Thoracic aorta (tissue), 2 donors: ENCODE measurements around the gene DUS3L. TPM values are rescaled to one million over a fixed set of nuclear protein-coding genes. Genes with fewer than 3 reads are reported as not detected.

Experiments used
- ATAC-seq: fragments of 150-250 bp; one replicate; pipeline ENCODE4 v1.8.0; 2017; ENCODE audit warnings: low read depth; ENCODE audit not compliant: insufficient number of reproducible peaks, low FRiP score
- DNase-seq: peaks from one replicate; pipeline ENCODE4 v3.0.0-alpha.2; 2020; ENCODE audit warnings: low spot score
- H3K27ac ChIP-seq, 2 donors: fragments of 200-600 bp; sonication (generic); 1 replicate in 1 of 2; 2 replicates in 1 of 2; pipeline ENCODE4 v1.5.1; 2016; ENCODE audit warnings: mild to moderate bottlenecking in 2 of 2, moderate library complexity in 2 of 2
- H3K27me3 ChIP-seq: fragments of 200-600 bp; sonication (generic); replicated peaks from 2 replicates; pipeline ENCODE4 v1.6.0; 2016; ENCODE audit warnings: mild to moderate bottlenecking; ENCODE audit not compliant: insufficient read depth
- H3K36me3 ChIP-seq: fragments of 200-600 bp; sonication (generic); one replicate; pipeline ENCODE4 v1.5.1; 2016
- H3K4me1 ChIP-seq, 2 donors: fragments of 200-600 bp; sonication (generic); 1 replicate in 1 of 2; 2 replicates in 1 of 2; pipeline versions ENCODE4 v1.5.1 to v1.6.0; 2016; ENCODE audit warnings: low read depth in 2 of 2, mild to moderate bottlenecking in 1 of 2; ENCODE audit not compliant: control insufficient read depth in 1 of 2
- H3K4me3 ChIP-seq: fragments of 200-600 bp; sonication (generic); 2 replicates; pipeline ENCODE4 v1.5.1; 2016; ENCODE audit warnings: mild to moderate bottlenecking
- H3K9me3 ChIP-seq: fragments of 200-600 bp; sonication (generic); 2 replicates; pipeline ENCODE4 v1.5.1; 2016
- total RNA-seq, 2 donors: library from RNA; depleted of rRNA; stranded (reverse); fragments of >200 nt; gene quantifications; one replicate each; pipeline versions ENCODE4 v1.1.0 to v1.2.3, GENCODE V29; 2016
- TF ChIP-seq, protein P1 (sequence below): fragments of 200-600 bp; sonication (generic); IDR thresholded peaks from one replicate; pipeline ENCODE4 v1.5.1; 2019; ENCODE audit warnings: antibody characterized with exemption

Gene DUS3L
- total RNA-seq, 2 donors from 2014 or later: 16.2 to 33.9 TPM

GRCh38 chr19:5806133-5806489 lies 15.1 kb upstream of the DUS3L start:
- Histone ChIP-seq H3K4me3 (no peak overlapping the region), H3K36me3 (no peaks in the 10 kb centered on the region), H3K27me3 (peaks cover 16% of the 10 kb centered on the region), H3K27ac (no peak overlapping the region), H3K9me3 (no peaks in the 10 kb centered on the region), H3K4me1 (peaks cover 4 to 7% of the 10 kb centered on the region in 2 donors)
- DNase-seq: no peak
- TF ChIP-seq, protein P1, sequence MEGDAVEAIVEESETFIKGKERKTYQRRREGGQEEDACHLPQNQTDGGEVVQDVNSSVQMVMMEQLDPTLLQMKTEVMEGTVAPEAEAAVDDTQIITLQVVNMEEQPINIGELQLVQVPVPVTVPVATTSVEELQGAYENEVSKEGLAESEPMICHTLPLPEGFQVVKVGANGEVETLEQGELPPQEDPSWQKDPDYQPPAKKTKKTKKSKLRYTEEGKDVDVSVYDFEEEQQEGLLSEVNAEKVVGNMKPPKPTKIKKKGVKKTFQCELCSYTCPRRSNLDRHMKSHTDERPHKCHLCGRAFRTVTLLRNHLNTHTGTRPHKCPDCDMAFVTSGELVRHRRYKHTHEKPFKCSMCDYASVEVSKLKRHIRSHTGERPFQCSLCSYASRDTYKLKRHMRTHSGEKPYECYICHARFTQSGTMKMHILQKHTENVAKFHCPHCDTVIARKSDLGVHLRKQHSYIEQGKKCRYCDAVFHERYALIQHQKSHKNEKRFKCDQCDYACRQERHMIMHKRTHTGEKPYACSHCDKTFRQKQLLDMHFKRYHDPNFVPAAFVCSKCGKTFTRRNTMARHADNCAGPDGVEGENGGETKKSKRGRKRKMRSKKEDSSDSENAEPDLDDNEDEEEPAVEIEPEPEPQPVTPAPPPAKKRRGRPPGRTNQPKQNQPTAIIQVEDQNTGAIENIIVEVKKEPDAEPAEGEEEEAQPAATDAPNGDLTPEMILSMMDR: no peak
- no peak for ATAC-seq

- Histone ChIP-seq H3K27me3 (peaks cover 16% of the 10 kb centered on the region), H3K4me3 (no peak overlapping the region), H3K4me1 (peaks cover 4 to 7% of the 10 kb centered on the region in 2 donors), H3K36me3 (no peaks in the 10 kb centered on the region), H3K9me3 (no peaks in the 10 kb centered on the region), H3K27ac (no peak overlapping the region)
- ATAC-seq: no peak
- DNase-seq: no peak
- TF ChIP-seq, protein P1: peak; percentile 47
Measured at GRCh38 chr19:5805462-5806132, 14.6 kb upstream of the DUS3L start.

DNA sequence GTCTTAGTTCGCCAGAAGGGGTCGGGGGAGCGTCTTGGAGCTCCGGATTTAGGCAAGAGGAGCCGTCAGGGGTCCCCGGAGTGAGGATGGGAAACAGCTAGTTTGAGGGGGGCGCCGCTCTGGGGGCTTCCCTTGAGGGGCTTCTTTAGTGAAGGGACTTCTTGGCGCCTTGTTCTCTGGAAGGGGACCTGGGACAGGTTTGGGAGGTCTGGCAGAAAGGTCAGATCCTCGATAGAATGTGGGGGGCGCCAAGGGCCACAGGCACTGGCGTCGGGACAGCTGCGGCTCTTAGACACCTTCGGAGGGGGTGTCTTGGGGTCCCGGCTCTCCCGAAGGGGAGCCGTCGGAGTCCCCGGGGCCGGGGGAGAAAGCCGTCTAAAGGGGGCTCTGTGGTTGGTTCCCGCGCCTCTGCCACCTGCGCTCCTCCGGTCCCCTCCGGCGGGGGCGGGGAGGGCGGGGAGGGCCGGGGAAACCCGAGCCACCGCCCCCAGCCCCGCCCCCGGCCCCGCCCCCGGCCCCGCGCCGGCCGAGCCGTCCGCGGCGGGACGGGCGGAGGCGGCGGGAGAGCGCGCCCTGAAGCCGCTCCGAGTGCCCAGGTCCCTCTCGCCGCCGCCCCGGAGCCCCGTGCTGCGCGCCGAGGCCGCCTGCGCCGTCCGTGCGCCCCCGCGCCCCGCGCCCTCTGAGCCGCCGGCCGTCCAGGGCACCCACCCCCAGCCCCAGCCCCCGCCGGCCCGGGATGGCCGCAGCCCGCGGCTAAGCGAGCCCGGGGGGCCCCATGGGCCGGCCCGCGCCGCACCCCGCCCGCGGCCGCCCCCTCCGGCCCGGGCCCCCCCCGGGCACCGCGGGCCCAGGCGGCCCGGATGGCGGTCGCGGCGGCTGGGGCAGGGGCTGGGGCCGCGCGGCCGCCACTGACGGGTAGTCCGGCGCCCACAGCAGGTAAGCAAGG lies 13.8 kb upstream of the DUS3L start, which contains the start of gene NRTN:
Gene NRTN (plus strand): TSS at position 552 of the 946 bp plus-strand sequence. CDS start 19,099 bp downstream, outside the sequence.
- H3K9me3 ChIP-seq: no peaks in the 10 kb centered on the region
- peak within 1 kb of the TSS; percentile 61 for H3K4me3 ChIP-seq
- no peaks in the 10 kb centered on the region for H3K36me3 ChIP-seq
- TF ChIP-seq, protein P1: no peak
- peaks cover 16% of the 10 kb centered on the region for H3K27me3 ChIP-seq
- ATAC-seq (no peak), DNase-seq (no peak)
- peaks cover 4 to 7% of the 10 kb centered on the region in 2 donors for H3K4me1 ChIP-seq
- peak within 1 kb of the TSS in 1 of 2 donors; percentile 34 for H3K27ac ChIP-seq

DNA sequence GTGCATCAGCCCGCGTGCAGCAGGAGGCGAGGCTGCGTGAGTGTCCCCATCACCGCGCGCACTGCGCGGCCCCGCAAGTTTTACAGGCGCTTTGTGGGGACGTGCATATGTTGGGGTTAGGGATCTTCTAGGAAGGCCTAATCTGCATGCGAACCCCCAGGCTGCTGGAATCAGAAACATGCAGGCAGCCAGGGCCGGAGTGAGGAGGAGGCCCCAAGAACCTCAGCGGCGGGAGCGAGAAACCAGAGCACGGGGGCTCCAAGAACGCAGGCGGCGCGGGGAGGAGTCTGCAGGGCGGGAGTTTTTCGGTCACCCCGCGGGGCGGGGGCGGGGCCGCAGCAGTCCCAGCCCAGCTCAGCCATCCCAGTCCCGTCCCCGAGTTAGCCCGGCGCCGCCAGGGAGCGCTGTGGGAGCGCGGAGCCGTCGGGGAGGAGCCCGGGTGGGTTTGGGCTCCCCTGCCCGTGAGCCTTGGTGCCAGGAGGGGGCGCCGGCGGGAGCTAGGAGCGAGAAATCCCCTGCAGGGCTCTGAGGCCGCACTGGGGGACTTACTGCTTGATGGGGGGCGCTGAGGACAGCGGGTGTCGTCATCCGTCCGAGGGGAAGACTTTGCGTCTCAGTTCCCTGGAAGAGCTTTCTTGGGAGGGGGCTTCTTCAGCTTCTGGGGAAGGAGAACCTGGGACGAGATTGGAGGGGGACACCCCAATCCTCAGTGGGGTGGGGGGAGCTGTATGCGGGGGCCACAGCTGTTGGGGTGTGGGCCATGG lies 13.0 kb upstream of the DUS3L start:
- Histone ChIP-seq H3K4me1 (peaks cover 4 to 7% of the 10 kb centered on the region in 2 donors), H3K27ac (peak overlapping the region in 1 of 2 donors; percentile 34), H3K9me3 (no peaks in the 10 kb centered on the region), H3K4me3 (peak overlapping the region; percentile 61), H3K36me3 (no peaks in the 10 kb centered on the region), H3K27me3 (peaks cover 16% of the 10 kb centered on the region)
- ATAC-seq (no peak), DNase-seq (no peak)
- TF ChIP-seq, protein P1: peak; percentile 68
